Hypothalamus (tissue), 51 donors: Measurements from ENCODE around the gene PHLDA2.
"Not testable (repeated sequence)": the region's sequence is repeated elsewhere in the genome, so short reads cannot be mapped to it uniquely, and the experiment has no call there.

Experiments used
- DNase-seq, 51 donors: peaks; one replicate each; lab custom pipeline; 2025; lab: John Stamatoyannopoulos, UW

PHLDA2 gene

GRCh38 chr11:2916114-2916891, 12.9 kb downstream of the PHLDA2 start:
- no peak for DNase-seq

GRCh38 chr11:2915473-2915872, 13.7 kb downstream of the PHLDA2 start:
- no peak for DNase-seq

GRCh38 chr11:2914455-2915195, 14.6 kb downstream of the PHLDA2 start:
- no peak for DNase-seq

- DNase-seq, result no peak
Observed at GRCh38 chr11:2913776-2914175, 15.4 kb downstream of the PHLDA2 start.

- DNase-seq, result no peak
Observed at GRCh38 chr11:2913019-2913431, 16.2 kb downstream of the PHLDA2 start.

- no peak for DNase-seq
Observed at GRCh38 chr11:2912498-2912897, 16.7 kb downstream of the PHLDA2 start.

- no peak for DNase-seq
Observed at GRCh38 chr11:2911785-2912391, 17.3 kb downstream of the PHLDA2 start.

- no peak for DNase-seq
Observed at GRCh38 chr11:2911088-2911784, 18.0 kb downstream of the PHLDA2 start.

- no peak for DNase-seq
Observed at GRCh38 chr11:2910401-2910955, 18.7 kb downstream of the PHLDA2 start.

GRCh38 chr11:2909133-2909902, 19.9 kb downstream of the PHLDA2 start:
- no peak for DNase-seq

- DNase-seq, result no peak
Observed at GRCh38 chr11:2908130-2908529, 21.1 kb downstream of the PHLDA2 start.

GRCh38 chr11:2905299-2905698, 23.9 kb downstream of the PHLDA2 start:
- not testable (repeated sequence) for DNase-seq

- DNase-seq, result no peak
Observed at GRCh38 chr11:2904153-2905052, 24.8 kb downstream of the PHLDA2 start.

- no peak for DNase-seq
Observed at GRCh38 chr11:2903672-2904011, 25.6 kb downstream of the PHLDA2 start.

- no peak for DNase-seq
Observed at GRCh38 chr11:2902784-2903671, 26.2 kb downstream of the PHLDA2 start.

GRCh38 chr11:2901854-2902783, 27.1 kb downstream of the PHLDA2 start:
- DNase-seq, result peak in 43 of 51 donors; percentile 10 to 84 (median 65)
